WI38 (cell line): ENCODE data around the gene SPTBN2.

Experiments used
- H3K4me3 ChIP-seq: 2 replicates; pipeline ENCODE4 v1.5.1; 2011; ENCODE audit warnings: low read depth, mild to moderate bottlenecking, control low read depth, low read length
- TF ChIP-seq, protein P1 (sequence below): IDR thresholded peaks from 2 replicates; pipeline ENCODE4 v1.5.1; 2012; ENCODE audit warnings: low read depth, mild to moderate bottlenecking, control low read depth, low read length

The SPTBN2 gene

DNA sequence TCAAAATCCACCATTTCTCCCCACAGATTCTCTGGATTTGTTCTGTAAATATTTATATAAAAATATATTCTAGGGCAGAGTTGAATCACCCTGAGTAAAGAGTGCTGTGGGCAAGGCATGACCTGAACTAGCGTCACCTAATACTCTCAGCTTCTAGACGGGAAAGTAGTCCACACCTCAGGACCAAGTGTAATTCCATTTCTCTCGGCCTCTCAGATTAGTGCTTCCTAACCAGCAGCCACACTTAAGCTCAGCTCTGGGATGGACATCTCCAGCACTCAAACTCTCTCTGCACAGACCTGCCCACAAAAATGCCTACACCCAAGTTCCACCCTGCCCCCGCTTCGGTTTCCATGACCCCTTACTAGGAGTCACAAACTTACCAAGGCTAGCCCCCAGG, 5.3 kb downstream of the SPTBN2 start:
- TF ChIP-seq, protein P1, sequence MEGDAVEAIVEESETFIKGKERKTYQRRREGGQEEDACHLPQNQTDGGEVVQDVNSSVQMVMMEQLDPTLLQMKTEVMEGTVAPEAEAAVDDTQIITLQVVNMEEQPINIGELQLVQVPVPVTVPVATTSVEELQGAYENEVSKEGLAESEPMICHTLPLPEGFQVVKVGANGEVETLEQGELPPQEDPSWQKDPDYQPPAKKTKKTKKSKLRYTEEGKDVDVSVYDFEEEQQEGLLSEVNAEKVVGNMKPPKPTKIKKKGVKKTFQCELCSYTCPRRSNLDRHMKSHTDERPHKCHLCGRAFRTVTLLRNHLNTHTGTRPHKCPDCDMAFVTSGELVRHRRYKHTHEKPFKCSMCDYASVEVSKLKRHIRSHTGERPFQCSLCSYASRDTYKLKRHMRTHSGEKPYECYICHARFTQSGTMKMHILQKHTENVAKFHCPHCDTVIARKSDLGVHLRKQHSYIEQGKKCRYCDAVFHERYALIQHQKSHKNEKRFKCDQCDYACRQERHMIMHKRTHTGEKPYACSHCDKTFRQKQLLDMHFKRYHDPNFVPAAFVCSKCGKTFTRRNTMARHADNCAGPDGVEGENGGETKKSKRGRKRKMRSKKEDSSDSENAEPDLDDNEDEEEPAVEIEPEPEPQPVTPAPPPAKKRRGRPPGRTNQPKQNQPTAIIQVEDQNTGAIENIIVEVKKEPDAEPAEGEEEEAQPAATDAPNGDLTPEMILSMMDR, result no peak
- H3K4me3 ChIP-seq, result no peak overlapping the region

DNA sequence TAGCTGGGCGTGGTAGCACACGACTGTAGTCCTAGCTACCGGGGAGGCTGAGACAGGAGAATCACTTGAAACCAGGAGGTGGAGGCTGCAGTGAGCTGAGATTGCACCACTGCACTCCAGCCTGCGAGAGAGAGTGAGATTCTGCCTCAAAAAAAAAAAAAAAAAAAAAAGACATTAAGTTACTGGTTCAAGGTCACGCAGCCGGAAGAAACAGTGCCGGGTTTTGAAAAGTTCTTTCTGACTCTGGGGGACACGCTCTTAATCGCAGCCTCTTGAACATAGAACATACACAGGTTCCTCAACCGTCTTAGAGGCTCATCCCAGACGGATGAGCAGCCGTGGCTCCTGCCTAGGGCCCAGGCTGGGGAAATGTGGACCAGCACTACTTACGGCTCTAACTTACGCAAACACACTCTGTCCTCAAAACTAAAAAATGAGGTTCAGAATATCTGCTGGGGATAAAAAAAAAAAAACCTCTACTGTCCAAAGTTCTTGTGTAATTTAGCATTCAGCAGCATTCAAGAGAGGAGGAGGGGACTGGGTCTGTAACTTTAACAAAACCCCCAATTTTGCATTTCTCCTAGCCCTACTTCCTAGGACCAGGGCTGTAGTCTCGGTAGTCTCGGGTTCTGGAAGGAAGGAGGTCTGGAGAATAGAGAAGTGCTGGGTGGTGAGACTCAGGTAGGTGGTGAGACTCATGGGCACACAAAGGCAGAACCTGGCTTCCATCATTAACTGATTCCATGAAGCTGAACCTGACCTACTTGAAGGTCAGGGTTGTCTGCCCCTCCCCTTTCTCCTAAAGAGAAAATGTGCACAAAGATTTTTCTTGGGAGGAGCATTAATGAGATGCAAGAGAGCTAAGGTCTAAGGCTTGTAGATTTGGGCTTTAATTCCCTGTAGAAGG, 6.0 kb downstream of the SPTBN2 start:
- TF ChIP-seq, protein P1, result no peak

DNA sequence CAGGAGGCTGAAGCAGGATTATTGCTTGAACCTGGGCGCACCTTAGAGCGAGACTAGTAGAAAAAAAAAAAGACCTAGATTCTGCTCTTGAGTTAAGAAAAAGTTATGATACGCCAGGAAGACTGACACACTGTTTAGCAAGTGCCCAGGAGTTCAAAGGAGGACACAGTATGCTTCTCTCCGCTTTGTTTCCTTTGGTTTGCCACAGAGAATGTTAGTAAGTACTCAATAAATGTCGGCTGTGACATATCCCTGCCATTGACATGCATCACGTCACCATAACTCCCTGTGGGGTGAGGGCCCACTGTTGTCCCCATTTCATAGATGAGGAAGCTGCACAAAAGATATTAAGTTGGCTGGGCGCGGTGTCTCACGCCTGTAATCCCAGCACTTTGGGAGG, 7.1 kb downstream of the SPTBN2 start:
- H3K4me3 ChIP-seq, result no peak overlapping the region
- TF ChIP-seq, protein P1, result no peak

More for the DNA sequence above, 6.0 kb downstream of the SPTBN2 start:
- H3K4me3 ChIP-seq, result no peak overlapping the region

DNA sequence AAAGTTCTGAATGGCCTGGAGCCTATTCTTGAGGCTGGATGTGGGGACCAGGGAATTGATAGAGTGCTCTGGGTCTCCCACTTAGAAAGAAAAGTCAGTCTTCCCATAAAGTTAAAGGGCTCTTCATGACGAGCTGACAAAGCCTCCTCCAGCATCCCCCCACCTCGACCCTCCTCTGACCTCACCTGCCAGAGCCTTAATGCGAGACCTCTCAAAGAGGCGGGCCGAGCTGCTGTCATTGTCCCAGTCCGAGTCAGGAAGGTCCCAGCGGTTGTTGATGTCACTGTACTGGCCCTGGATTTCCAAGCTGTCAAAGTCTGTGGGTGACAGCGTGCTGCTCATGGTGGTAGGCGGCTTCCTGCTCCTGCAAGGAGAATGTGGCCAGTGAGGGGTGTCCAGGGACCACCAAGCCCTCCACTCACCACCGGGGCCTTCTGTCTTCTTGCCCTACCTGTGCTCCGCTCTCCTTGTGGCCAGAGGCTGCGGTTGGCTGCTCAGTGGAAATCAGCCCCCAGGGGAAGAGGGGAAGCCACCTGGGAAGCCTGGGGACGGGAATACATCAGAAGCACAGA, 8.0 kb downstream of the SPTBN2 start:
- TF ChIP-seq, protein P1, result no peak
- no peak overlapping the region for H3K4me3 ChIP-seq

DNA sequence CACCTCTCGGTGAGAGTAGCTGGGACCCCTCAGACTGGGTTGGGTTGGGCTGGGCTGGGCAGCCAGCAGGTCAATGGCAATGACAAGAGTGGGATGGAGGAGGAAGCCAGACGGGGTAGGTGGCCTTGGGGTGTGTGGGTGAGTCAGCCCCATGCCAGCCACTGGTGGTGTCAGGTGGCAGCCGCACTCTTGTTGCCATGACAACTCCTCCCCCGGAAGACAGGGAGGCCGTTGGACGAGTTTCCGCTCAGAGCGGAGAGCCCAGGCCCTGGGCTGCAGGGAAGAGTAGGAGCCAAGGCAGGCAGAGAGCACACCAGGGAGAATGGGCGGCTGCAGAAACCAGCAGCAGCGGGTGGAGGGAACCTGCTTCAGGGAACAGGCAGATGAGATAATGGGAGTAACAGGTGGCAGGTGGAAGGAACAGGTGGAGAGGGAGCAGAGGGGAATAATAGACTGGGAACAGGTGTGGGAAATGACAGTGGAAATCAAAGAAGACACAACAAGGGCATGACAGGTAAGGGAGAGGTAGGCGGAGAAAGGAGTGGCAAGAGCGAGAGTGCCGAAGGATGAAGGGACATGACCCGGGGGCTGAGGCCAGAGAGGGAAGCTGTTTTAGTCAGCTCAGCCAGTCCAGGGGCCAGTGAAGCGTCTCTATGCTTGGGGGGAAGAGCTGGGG, 8.7 kb downstream of the SPTBN2 start:
- TF ChIP-seq, protein P1, result no peak
- no peak overlapping the region for H3K4me3 ChIP-seq

DNA sequence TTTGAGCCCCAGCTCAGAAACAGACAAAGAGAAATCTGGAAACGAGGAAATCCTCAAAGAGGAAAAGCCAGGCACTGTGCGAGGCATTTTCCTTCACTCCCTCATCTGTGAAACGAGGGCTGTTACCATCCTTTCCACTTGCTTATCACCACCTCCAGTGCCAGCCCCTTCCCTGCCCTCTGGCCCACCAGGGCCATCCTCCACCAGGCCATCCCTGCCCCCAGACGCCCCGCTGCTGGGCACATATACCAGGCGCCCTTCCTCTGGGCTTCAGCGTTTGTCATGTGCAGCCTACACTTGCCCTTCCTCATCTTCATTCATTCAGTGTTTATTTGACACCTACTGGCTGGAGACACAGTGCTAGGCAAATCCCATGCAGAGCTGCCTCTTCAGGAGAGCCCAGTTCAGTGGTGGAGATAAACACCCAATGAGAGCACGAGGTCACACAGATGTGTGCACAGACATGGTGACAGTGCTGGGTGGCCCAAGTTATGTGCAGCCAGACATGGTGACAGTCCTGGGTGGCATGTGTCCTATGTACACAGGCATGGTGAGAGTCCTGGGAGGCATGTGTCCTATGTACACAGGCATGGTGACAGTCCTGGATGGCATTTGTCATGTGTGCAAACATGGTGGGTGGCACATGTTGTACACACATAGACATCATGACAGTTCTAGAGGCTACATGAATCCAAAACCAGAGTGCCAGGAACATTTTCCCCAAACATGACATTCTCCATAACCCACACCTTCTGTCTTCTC, 9.7 kb downstream of the SPTBN2 start:
- TF ChIP-seq, protein P1, result no peak
- H3K4me3 ChIP-seq, result no peak overlapping the region
